Keratinocyte (primary cell): ENCODE measurements around the gene CFAP77.

ENCODE experiments used
- CTCF ChIP-seq, 3 experiments: IDR thresholded peaks in 1 of 3; conservative IDR thresholded peaks in 1 of 3; optimal IDR thresholded peaks in 1 of 3; 2 replicates in 2 of 3; 3 replicates in 1 of 3; pipeline versions ENCODE3 to v1.5.1; 2011; ENCODE audit warnings: low read length in 3 of 3, mild to moderate bottlenecking in 3 of 3, moderate library complexity in 2 of 3, control low read depth in 1 of 3, inconsistent platforms in 1 of 3; ENCODE audit not compliant: insufficient read depth in 2 of 3; ENCODE audit errors: extremely low read depth in 1 of 3
- EZH2 ChIP-seq: IDR thresholded peaks from one replicate; pipeline ENCODE4 v1.6.1; 2012; ENCODE audit warnings: inconsistent platforms, mild to moderate bottlenecking, low read length, moderate library complexity

DNA sequence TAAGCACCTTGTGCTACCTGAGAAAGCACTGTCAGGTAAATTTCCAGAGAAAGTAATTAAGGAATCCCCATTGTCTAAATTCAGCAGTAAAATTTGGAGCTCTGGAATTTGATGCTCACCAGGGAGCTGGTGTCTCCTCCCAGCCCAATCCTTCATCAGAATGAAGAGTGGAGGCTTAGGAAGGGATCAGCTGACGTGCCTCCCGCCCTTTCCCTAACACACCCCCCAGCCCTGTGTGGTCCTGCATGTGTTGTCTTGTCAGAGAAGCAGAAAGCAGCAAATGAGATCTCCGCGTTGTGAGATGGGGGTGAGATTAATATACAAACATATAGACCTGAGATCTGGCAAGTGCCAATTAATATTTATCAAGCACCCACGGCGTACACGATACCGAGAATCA, 145.5 kb downstream of the CFAP77 start:
- TF ChIP-seq CTCF (optimal IDR thresholded peaks at IDR 0.05 in 1 of 3, IDR thresholded peaks at IDR 0.05 in 1 of 3, conservative IDR thresholded peaks at IDR 0.05 in 1 of 3; ENCODE audit: extremely low read depth in 1 of 3, insufficient read depth in 2 of 3, low read length in 3 of 3), result no peak
- TF ChIP-seq EZH2, result no peak
